Fibroblast of lung (primary cell): Measurements from ENCODE around the gene DLG2. TPM values are rescaled to one million over a fixed set of nuclear protein-coding genes. Genes with fewer than 3 reads are reported as not detected.

ENCODE experiments used
- DNase-seq, 2 donors: peaks; one replicate each; pipeline versions ENCODE4 v3.0.0 to v3.0.0-alpha.2; 2010; ENCODE audit warnings: low read depth in 2 of 2
- H2AFZ ChIP-seq: 2 replicates; pipeline ENCODE4 v1.5.1; 2012; ENCODE audit warnings: low read length, control low read depth, inconsistent platforms
- H3K27ac ChIP-seq: 2 replicates; pipeline ENCODE4 v1.5.1; 2011; ENCODE audit warnings: low read length, control low read depth; ENCODE audit not compliant: insufficient read depth
- H3K27me3 ChIP-seq: 2 replicates; pipeline ENCODE4 v1.5.1; 2011; ENCODE audit warnings: mild to moderate bottlenecking, low read length; ENCODE audit not compliant: control insufficient read depth, insufficient read depth
- H3K36me3 ChIP-seq: 2 replicates; pipeline ENCODE4 v1.5.1; 2011; ENCODE audit warnings: low read length; ENCODE audit not compliant: control insufficient read depth, insufficient read depth
- H3K4me1 ChIP-seq: 2 replicates; pipeline ENCODE4 v1.5.1; 2011; ENCODE audit warnings: low read length; ENCODE audit not compliant: control insufficient read depth, insufficient read depth; ENCODE audit errors: extremely low read depth
- H3K4me2 ChIP-seq: 2 replicates; pipeline ENCODE4 v1.5.1; 2011; ENCODE audit warnings: low read length, control low read depth; ENCODE audit not compliant: insufficient read depth; ENCODE audit errors: extremely low read depth
- H3K4me3 ChIP-seq, 4 experiments: fragments of 200-600 bp in 1 of 4; sonication (generic) in 1 of 4; replicated peaks in 1 of 4; 2 replicates each; pipeline ENCODE4 v1.5.1; 2011 to 2016; ENCODE audit warnings: low read length in 4 of 4, low read depth in 3 of 4, mild to moderate bottlenecking in 3 of 4, control low read depth in 2 of 4, inconsistent platforms in 1 of 4, mixed read lengths in 1 of 4; ENCODE audit not compliant: insufficient read depth in 1 of 4; ENCODE audit errors: control extremely low read depth in 1 of 4
- H3K79me2 ChIP-seq: 2 replicates; pipeline ENCODE4 v1.5.1; 2012; ENCODE audit warnings: mild to moderate bottlenecking, low read length, inconsistent platforms; ENCODE audit not compliant: control insufficient read depth, insufficient read depth
- H3K9ac ChIP-seq: 2 replicates; pipeline ENCODE4 v1.5.1; 2011; ENCODE audit warnings: mild to moderate bottlenecking, low read length, control low read depth; ENCODE audit not compliant: insufficient read depth
- H3K9me3 ChIP-seq: 2 replicates; pipeline ENCODE4 v1.5.1; 2012; ENCODE audit warnings: low read depth, low read length; ENCODE audit not compliant: control insufficient read depth, insufficient read depth
- H4K20me1 ChIP-seq: 2 replicates; pipeline ENCODE4 v1.5.1; 2011; ENCODE audit warnings: low read length; ENCODE audit not compliant: control insufficient read depth, insufficient read depth; ENCODE audit errors: extremely low read depth
- CTCF ChIP-seq, 2 donors: IDR thresholded peaks in 1 of 2; conservative IDR thresholded peaks in 1 of 2; 1 replicate in 1 of 2; 2 replicates in 1 of 2; pipeline ENCODE4 v1.5.1; 2011 to 2012; ENCODE audit warnings: low read length in 2 of 2, control low read depth in 1 of 2, inconsistent platforms in 1 of 2, low read depth in 1 of 2, mild to moderate bottlenecking in 1 of 2
- EZH2 ChIP-seq: IDR thresholded peaks from 2 replicates; pipeline ENCODE4 v1.5.1; 2012; ENCODE audit warnings: low read length, control low read depth, mild to moderate bottlenecking; ENCODE audit errors: missing control alignments
- polyA plus RNA-seq, 2 donors: library from polyadenylated mRNA; depleted of rRNA in 1 of 2; stranded (reverse) in 1 of 2; unstranded in 1 of 2; fragments of >200 nt; gene quantifications; 2 replicates each; pipeline ENCODE4 v1.2.1, GENCODE V29; 2011 to 2012; ENCODE audit warnings: missing spikeins in 1 of 2
- total RNA-seq: library from RNA; depleted of rRNA; stranded (reverse); fragments of >200 nt; gene quantifications from 2 replicates; pipeline ENCODE4 v1.2.1, GENCODE V29; 2014

Gene DLG2
- total and polyA plus RNA-seq, 2 donors (not counting 1 experiment from before 2014, with no cell fraction given), result 0.77 to 2.3 TPM

- H3K9me3 ChIP-seq, result no peaks in the 10 kb centered on the region
- H2AFZ ChIP-seq, result no peak overlapping the region
- no peak overlapping the region for H3K27ac ChIP-seq
- no peak overlapping the region for H3K4me2 ChIP-seq
- no peak overlapping the region for H3K9ac ChIP-seq
- TF ChIP-seq EZH2, result no peak
- TF ChIP-seq CTCF (conservative IDR thresholded peaks at IDR 0.05 in 1 of 2, IDR thresholded peaks at IDR 0.05 in 1 of 2; ENCODE audit: low read depth in 1 of 2, low read length in 2 of 2), result no peak
- no peaks in the 10 kb centered on the region for H3K27me3 ChIP-seq
- H3K4me1 ChIP-seq, result no peaks in the 10 kb centered on the region
- DNase-seq, result peak in 1 of 2 donors; percentile 38
- H4K20me1 ChIP-seq, result no peaks in the 10 kb centered on the region
- no peaks in the 10 kb centered on the region for H3K79me2 ChIP-seq
- no peaks in the 10 kb centered on the region for H3K36me3 ChIP-seq
- H3K4me3 ChIP-seq, result no peak overlapping the region
Measured at GRCh38 chr11:85530634-85531033, 96.5 kb downstream of the DLG2 start.

- no peak overlapping the region for H3K4me3 ChIP-seq
- no peak overlapping the region for H3K4me2 ChIP-seq
- no peak overlapping the region for H3K9ac ChIP-seq
- no peak overlapping the region for H2AFZ ChIP-seq
- TF ChIP-seq EZH2 (no peak), CTCF (conservative IDR thresholded peaks at IDR 0.05 in 1 of 2, IDR thresholded peaks at IDR 0.05 in 1 of 2; ENCODE audit: low read depth in 1 of 2, low read length in 2 of 2) (no peak)
- no peaks in the 10 kb centered on the region for H3K79me2 ChIP-seq
- no peaks in the 10 kb centered on the region for H4K20me1 ChIP-seq
- no peaks in the 10 kb centered on the region for H3K9me3 ChIP-seq
- no peak for DNase-seq
- H3K4me1 ChIP-seq, result no peaks in the 10 kb centered on the region
- no peaks in the 10 kb centered on the region for H3K36me3 ChIP-seq
- H3K27ac ChIP-seq, result no peak overlapping the region
- H3K27me3 ChIP-seq, result no peaks in the 10 kb centered on the region
Measured at GRCh38 chr11:85526564-85526963, 100.6 kb downstream of the DLG2 start.

GRCh38 chr11:85525686-85526085, 101.5 kb downstream of the DLG2 start:
- Histone ChIP-seq H3K4me2 (no peak overlapping the region), H2AFZ (no peak overlapping the region), H3K9me3 (no peaks in the 10 kb centered on the region), H3K36me3 (no peaks in the 10 kb centered on the region), H4K20me1 (no peaks in the 10 kb centered on the region), H3K27me3 (no peaks in the 10 kb centered on the region), H3K9ac (no peak overlapping the region), H3K4me1 (no peaks in the 10 kb centered on the region), H3K79me2 (no peaks in the 10 kb centered on the region), H3K27ac (no peak overlapping the region), H3K4me3 (no peak overlapping the region)
- DNase-seq, result no peak
- no peak for TF ChIP-seq EZH2
- no peak for TF ChIP-seq CTCF (conservative IDR thresholded peaks at IDR 0.05 in 1 of 2, IDR thresholded peaks at IDR 0.05 in 1 of 2; ENCODE audit: low read depth in 1 of 2, low read length in 2 of 2)
